Central memory CD4-positive, alpha-beta T cell (primary cell): ENCODE measurements around the gene CFAP410.
"Not testable (repeated sequence)": the region's sequence is repeated elsewhere in the genome, so short reads cannot be mapped to it uniquely, and the experiment has no call there.

ENCODE experiments used
- DNase-seq: peaks from one replicate; pipeline ENCODE4 v3.0.0; 2022

The CFAP410 gene

DNA sequence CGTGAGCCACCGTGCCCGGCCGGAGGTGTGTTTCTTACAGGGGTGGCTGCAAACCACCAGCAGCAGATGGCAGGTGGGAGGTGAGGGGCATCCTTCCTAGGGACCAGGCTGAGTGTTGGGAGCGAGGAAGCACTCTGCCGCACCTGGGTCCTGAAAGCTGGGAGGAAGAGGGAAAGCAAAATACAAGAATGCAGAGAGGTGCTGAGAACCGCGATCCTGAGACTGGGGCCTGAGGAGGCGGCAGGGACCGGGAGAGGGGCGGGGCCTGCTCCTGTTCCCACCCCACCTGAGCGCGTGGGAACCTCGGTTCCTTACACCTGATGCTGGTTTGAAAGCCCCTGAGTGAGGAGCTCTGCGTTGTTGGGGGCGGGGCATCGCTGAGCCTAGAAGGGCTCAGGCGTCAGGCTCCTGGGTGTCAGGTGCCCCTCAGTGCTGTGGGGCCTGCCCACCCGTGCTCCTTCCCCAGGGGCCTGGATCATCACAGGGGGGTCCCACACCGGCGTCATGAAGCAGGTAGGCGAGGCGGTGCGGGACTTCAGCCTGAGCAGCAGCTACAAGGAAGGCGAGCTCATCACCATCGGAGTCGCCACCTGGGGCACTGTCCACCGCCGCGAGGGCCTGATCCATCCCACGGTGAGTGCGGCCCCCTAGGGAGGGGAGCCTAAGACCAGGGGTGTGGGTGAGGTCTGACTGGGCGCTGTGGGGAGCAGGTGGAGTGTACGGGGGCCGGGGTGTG is 29.7 kb upstream of the CFAP410 start:
- DNase-seq: no peak

DNA sequence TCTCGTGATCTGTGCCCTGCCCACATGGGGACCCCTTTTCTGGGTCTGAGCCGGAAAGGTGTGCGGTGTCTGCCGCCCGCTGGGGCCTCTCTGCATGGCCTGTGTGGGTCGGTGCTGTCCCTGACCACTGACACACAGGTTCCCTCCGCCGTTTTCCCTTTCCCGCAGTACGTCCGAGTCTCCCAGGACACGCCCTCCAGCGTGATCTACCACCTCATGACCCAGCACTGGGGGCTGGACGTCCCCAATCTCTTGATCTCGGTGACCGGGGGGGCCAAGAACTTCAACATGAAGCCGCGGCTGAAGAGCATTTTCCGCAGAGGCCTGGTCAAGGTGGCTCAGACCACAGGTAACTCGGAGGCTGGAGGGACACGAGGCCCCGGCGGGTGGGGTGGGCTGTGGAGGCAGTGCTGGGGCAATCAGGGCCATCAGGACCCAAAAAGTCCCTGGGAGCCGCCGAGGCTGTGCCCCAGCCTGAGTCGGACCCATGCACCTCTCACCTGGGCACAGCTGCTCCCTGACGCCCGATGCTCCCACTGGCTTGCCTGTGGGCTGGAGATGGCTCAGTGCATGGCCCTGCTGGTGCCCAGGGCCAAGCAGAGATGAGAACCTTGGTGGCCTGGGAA is 27.5 kb upstream of the CFAP410 start:
- DNase-seq: no peak

- no peak for DNase-seq
These were observed 26.9 kb upstream of the CFAP410 start for GRCh38 chr21:44365967-44366585.

- DNase-seq: no peak
These were observed 26.2 kb upstream of the CFAP410 start for GRCh38 chr21:44365251-44365966.

GRCh38 chr21:44364151-44365053 is 25.2 kb upstream of the CFAP410 start:
- DNase-seq: no peak

- DNase-seq: no peak
These were observed 24.1 kb upstream of the CFAP410 start for GRCh38 chr21:44363278-44363677.

- not testable (repeated sequence) for DNase-seq
These were observed 22.7 kb upstream of the CFAP410 start for GRCh38 chr21:44361903-44362302.

DNA sequence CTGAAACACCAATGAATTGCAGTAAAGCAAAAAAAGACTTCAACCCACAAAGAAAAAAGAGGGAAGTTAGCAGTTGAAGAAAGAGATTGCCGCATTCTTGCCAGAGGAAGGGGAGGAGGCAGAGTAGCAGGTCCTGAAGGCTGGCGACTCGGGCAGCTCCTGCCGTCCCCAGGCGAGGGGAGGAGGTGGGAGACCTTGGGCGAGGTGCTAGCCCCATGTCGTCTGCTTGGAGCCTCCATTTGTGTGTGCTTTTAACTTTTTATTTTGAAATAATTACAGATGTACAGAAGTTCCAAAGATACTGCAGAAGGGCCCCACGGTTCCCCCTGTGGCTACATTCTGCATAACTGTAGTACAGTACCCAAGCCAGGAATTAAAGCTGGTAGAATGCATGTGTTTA is 21.0 kb upstream of the CFAP410 start:
- DNase-seq: no peak

DNA sequence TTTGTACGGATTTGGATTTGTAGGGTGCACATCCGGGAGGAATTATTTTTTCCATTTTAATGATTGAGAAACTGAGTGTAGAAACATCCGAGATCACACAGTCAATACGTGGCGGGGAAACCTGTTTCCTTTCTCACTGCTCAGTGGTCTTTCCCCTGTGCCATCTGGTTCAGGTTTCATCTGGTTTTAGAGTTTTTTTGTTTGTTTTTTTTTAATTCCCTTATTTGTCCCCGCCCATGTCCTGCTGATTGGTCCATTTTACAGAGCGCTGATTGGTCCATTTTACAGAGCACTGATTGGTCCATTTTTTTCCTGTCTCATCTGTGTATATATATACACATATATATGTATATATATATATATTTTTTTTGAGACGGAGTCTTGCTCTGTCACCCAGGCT is 20.2 kb upstream of the CFAP410 start:
- DNase-seq: no peak

DNA sequence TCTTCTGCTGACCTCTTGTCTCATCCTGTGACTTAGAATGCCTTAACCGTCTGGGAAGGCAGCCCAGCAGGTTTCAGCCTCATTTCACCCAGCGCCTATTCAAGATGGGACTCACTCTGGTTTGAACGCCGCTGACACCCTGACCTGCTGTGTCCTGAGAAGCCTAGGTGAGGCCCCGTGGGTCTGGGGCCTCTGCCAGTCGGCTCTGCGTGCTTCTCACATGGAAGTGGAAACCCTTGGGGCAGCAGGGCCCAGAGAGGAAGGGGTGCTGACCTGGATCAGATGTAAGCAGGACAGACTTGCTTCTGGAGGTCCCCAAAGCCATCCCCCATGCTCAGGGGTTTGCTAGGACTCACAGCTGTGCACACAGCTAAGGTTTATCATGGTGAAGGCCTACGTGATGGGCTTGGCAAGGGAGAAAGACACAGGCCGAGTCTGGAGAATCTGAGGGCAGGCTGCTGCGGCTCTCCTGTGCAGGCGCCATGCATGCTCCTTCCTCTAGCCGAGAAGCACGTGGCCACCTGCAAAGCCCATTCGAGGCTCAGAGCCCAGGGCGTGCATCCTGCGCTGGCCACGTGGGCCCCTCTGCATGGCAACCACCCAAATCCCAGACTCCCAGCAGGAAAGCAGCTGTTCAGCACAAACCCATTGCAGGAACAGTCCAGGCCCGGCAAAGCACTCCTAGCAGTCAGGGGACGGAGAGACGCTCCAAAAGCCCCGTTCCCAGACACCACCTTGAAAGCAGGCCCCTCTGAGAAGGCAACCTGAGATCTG is 18.1 kb upstream of the CFAP410 start:
- DNase-seq: no peak

- no peak for DNase-seq
These were observed 17.4 kb upstream of the CFAP410 start for GRCh38 chr21:44356636-44357035.

DNA sequence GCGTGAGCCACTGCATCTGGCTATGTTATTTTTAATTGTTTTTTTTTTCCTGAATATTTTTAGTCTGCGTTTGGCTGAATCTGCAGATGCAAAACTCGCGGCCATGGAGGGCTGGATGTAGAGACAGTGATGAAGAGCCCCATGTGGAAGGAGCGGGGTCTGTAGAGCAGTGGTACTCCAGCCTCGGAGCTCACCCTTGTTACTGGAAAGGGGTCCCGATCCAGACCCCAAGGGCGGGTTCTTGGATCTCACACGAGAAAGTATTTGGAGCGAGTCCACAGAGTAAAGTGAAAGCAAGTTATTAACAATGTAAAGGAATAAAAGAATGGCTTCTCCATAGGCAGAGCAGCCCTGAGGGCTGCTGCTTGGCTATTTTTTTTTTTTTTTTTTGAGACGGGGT is 17.0 kb upstream of the CFAP410 start:
- DNase-seq: no peak

DNA sequence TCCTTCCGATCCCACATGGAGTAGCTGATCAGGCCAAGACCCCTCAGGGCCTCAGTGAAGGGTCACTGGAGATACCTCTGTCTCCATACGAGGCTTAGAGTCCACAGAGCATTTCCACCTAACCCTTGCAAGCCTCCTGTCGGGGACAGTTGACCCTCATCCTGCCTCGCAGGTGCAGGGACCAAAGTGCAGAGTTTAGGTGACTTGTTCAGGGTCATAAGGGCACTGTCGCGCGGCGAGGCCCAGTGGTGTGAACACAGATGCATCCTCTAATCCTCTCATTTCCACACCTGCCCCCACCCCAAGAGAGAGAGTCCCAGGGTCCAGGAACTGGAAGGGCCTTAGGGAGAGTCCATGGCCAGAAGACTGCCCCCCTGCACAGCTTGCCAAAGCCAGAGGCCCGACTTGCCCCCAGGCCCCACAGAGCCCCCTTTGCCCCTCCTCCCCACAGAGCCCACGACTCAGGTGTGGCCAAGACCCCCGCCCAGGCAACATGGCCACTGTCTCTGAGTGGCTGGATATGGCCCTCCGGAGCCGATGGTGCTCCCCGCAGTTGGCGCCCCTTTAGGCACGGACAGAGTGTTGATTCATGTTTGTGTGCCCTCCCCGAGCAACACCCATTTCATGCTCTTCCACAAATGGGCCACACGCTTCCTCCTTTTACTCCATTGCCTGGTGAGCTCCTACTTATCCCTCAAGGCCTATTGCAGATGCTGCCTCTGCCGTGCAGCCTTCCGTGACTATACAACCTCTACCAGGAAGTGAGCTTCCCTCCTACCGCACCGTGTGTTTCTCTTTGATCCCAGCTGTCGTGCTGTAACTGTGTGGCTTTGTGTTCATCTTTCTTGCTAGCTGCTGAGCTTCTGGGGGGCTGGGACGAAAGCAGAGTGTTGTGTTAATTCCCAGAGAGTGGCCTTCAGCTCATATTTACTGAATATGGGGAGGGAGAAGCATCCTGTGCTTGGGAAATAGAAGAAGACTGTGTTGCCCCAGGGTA is 15.9 kb upstream of the CFAP410 start:
- DNase-seq: no peak

DNA sequence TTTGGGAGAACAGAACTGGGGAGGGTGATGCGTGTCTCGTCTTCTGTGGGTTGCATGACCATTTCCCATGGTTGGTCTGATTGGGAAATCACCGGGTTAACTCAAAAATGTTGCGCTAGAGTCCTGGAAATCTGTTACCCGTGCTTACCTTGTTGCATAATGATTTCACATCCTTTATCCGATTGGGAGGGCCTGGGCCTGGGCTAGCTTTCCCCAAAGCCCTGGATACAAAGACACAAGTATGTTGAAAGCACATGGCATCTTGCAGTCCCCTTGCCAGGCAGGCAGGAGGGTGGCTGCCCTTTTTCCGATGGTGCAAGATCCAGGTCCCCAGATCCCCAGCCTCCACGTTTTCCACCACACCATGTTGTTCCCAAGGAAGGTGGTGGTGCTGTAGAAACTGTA is 14.8 kb upstream of the CFAP410 start:
- DNase-seq: no peak

DNA sequence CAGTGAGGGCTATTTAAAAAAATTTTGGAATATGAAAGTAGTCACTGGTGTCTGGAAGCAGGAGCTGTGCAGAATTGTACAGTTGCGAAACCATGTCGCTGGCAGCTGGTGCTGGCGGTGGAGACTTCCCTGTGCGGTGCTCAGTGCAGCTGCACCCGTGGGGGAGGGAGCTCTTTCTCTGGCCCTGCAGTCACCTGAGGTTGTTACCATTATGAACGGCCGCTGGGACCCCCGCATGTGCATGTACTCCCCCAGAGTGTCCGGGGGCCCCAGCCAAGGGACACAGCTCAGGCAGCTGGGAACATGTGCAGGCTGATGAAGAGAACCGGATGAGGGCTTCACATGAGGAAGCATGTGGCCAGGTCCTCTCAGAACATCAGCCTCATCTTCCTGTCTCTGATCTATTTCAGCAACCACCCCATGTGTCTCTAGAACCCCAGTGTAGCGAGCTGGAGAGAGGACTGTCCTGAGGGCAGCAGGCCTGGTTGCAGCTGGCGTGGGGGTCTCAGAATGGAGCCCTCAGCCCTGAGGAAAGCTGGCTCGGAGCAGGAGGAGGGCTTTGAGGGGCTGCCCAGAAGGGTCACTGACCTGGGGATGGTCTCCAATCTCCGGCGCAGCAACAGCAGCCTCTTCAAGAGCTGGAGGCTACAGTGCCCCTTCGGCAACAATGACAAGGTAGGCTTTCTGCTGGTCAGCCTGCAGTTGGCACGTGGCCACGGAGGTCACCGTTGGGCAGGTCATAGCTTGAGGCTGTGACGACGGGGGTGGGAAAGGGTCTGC is 14.2 kb upstream of the CFAP410 start, which contains the start of gene TRPM2:
Gene TRPM2, plus strand, starts transcription at position 431 of the 780 bp plus-strand sequence. Its CDS starts 80 bp downstream, at position 511.
- peak; percentile 28 for DNase-seq

DNA sequence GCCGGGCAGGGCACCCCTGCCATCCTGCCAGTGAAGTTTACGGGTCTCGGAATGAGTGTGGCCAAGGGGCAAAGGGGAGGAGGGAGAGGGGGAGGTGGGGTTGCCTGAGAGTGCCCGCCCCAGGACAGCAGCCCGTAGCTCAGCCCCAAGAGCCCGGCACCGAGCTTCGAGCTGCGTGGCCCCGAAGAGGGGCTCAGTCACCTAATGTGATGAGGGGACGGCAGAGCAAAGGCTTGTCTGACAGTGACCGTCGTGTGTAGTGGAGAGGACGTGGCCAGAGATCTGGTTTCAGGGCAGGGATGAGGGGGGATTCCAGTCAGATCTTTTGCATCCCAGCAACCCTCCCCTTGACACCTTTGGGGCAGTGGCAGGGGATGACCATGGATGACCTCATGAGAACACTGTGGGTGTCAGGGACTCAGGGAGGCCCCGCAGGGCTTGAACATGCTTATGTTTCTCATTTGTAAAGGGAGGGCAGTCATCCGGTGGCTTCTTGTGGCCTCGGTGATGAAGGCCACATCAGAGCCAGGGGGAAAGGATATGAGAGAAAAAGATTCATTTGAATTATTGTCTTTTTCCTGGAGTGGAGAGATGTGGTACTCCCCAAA is 13.2 kb upstream of the CFAP410 start:
- DNase-seq: no peak

- no peak for DNase-seq
These were observed 12.5 kb upstream of the CFAP410 start for GRCh38 chr21:44351535-44352252.
